Left lung (tissue), 10 donors: ENCODE measurements around the gene FBXL20. TPM values are rescaled to one million over a fixed set of nuclear protein-coding genes. Genes with fewer than 3 reads are reported as not detected.
A peak's percentile ranks its signal among the peaks of the same experiment; 100 is the strongest.

Source experiments
- ATAC-seq: fragments of 200-7000 bp; cut with Tn5 transposase; one replicate; pipeline ENCODE4 v1.9.1; 2020; ENCODE audit warnings: moderate library complexity
- DNase-seq, 4 donors: peaks; one replicate each; pipeline ENCODE4 v3.0.0-alpha.2; 2013 to 2020
- H3K27ac ChIP-seq, 2 donors: fragments of 200-600 bp; sonication (generic) in 1 of 2; one replicate each; pipeline versions ENCODE4 v1.5.0 to v1.8.0; 2020 to 2021
- H3K27me3 ChIP-seq, 2 donors: fragments of 200-600 bp; sonication (generic) in 1 of 2; one replicate each; pipeline versions ENCODE4 v1.5.0 to v1.8.0; 2020 to 2021
- H3K36me3 ChIP-seq, 2 donors: fragments of 200-600 bp; sonication (generic) in 1 of 2; one replicate each; pipeline versions ENCODE4 v1.5.0 to v1.8.0; 2020 to 2021
- H3K4me1 ChIP-seq, 2 donors: fragments of 200-600 bp; one replicate each; pipeline ENCODE4 v1.8.0; 2021
- H3K4me3 ChIP-seq, 2 donors: fragments of 200-600 bp; sonication (generic) in 1 of 2; one replicate each; pipeline versions ENCODE4 v1.5.0 to v1.8.0; 2020 to 2021; ENCODE audit warnings: mild to moderate bottlenecking in 1 of 2
- H3K9me3 ChIP-seq, 2 donors: fragments of 200-600 bp; sonication (generic) in 1 of 2; one replicate each; pipeline versions ENCODE4 v1.5.0 to v1.8.0; 2020 to 2021
- intact Hi-C, 2 donors: fragments of 100-400 bp; cut with DNase I; formaldehyde crosslinking; loops; one replicate each; pipeline versions ENCODE4 v1.11.2 to v1.14.2; 2022
- polyA plus RNA-seq, 6 donors: library from polyadenylated mRNA; unstranded; fragments of 120-200 nt; gene quantifications; one replicate each; pipeline ENCODE4 v1.2.1, GENCODE V29; 2013; ENCODE audit not compliant: insufficient read length in 6 of 6
- total RNA-seq, 2 donors: library from RNA; stranded (reverse); fragmentation: NEBNext Ultra II Directional; extraction: Animal tissue kit (Norgen Biotek cat#: 25700); gene quantifications; one replicate each; pipeline ENCODE4 v1.2.1, GENCODE V29; 2021
- TF ChIP-seq, protein P1 (sequence below), 2 donors: fragments of 200-600 bp; sonication (generic) in 1 of 2; IDR thresholded peaks; one replicate each; pipeline versions ENCODE4 v1.5.0 to v1.8.0; 2021; ENCODE audit warnings: antibody characterized with exemption in 2 of 2
- donor health status: DM: no; HTN: yes; CAD: no.
- donor health status: DM: no; HTN: no; CAD: no.

The FBXL20 gene
- total and polyA plus RNA-seq, 8 donors, result 14.1 to 27.3 (median 18.7) TPM

DNA sequence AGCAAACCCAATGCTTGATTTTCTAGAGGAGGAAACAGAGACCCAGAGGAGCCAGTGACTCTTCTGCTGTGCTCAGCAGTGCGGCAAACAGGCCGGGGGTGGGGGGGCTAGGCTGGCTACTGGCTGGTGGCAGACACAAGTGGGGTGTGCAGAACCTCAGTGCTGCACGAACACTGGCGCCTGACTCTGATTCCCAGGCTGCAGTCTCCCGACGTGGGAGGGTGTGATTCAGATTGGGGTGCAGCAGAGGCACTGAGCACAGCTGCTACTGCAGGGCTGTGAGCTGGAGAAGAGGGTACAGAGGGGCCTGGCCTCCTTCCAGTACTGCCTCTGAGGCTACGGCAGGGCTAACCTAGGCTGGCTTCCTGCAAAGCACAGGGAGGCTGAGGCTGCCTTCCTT lies 193.3 kb downstream of the FBXL20 start:
- DNase-seq, result peak in 2 of 4 donors; percentile 75 to 76
- peaks cover 4 to 29% of the 10 kb centered on the region in 2 donors for H3K36me3 ChIP-seq
- H3K4me1 ChIP-seq, result peaks cover 7 to 34% of the 10 kb centered on the region in 2 donors
- no peaks in the 10 kb centered on the region for H3K9me3 ChIP-seq
- no peak overlapping the region for H3K4me3 ChIP-seq
- ATAC-seq, result peak; percentile 51
- TF ChIP-seq, protein P1, sequence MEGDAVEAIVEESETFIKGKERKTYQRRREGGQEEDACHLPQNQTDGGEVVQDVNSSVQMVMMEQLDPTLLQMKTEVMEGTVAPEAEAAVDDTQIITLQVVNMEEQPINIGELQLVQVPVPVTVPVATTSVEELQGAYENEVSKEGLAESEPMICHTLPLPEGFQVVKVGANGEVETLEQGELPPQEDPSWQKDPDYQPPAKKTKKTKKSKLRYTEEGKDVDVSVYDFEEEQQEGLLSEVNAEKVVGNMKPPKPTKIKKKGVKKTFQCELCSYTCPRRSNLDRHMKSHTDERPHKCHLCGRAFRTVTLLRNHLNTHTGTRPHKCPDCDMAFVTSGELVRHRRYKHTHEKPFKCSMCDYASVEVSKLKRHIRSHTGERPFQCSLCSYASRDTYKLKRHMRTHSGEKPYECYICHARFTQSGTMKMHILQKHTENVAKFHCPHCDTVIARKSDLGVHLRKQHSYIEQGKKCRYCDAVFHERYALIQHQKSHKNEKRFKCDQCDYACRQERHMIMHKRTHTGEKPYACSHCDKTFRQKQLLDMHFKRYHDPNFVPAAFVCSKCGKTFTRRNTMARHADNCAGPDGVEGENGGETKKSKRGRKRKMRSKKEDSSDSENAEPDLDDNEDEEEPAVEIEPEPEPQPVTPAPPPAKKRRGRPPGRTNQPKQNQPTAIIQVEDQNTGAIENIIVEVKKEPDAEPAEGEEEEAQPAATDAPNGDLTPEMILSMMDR (IDR thresholded peaks at IDR 0.05), result no peak
- intact Hi-C loops, result no loop called here
- peak overlapping the region in 1 of 2 donors; percentile 83 for H3K27ac ChIP-seq
- H3K27me3 ChIP-seq, result peaks cover 0 to 30% of the 10 kb centered on the region in 2 donors

DNA sequence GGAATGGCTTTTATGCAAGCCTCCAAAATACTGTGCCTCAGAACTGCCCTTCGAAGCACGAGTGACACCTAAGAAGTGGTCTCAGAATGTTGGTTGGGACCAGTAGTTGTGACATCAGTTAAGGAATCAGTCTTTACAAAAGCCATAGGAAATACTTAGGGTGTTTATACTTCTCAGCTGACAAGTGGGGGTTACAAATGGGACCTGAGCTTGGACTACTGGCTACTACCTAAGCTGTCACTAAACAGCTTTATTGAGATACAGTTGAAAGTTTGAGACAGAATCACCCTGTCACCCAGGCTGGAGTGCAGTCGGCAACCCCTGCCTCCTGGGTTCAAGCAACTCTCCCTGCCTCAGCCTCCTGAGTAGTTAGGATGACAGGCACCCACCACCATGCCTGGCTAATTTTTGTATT lies 196.3 kb downstream of the FBXL20 start:
- Histone ChIP-seq H3K36me3 (peaks cover 4 to 49% of the 10 kb centered on the region in 2 donors), H3K9me3 (no peaks in the 10 kb centered on the region), H3K27me3 (peaks cover 0 to 14% of the 10 kb centered on the region in 2 donors), H3K4me3 (no peak overlapping the region), H3K4me1 (peaks cover 22 to 52% of the 10 kb centered on the region in 2 donors), H3K27ac (no peak overlapping the region)
- intact Hi-C loops, result no loop called here
- ATAC-seq, result no peak
- TF ChIP-seq, protein P1 (IDR thresholded peaks at IDR 0.05), result no peak
- DNase-seq, result peak in 1 of 4 donors; percentile 12

DNA sequence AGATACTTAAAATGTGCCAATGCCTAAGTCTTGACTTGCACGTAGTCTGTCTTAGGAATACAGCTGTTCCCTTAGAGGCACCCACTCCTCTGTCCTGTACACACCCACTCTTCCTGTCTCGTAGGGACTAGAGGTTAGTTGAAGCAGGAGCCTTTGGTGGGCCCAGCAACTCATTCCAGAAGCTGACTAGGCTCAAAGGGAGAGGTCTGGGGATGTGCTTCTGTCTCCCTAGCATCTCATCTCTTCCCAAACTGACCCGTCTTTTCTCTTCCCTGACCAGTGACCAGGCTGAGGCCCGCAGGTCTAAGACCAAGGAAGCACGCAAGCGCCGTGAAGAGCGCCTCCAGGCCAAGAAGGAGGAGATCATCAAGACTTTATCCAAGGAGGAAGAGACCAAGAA lies 197.2 kb downstream of the FBXL20 start:
- intact Hi-C loops, result no loop called here
- TF ChIP-seq, protein P1 (IDR thresholded peaks at IDR 0.05), result no peak
- Histone ChIP-seq H3K27ac (no peak overlapping the region), H3K4me3 (no peak overlapping the region), H3K4me1 (peaks cover 16 to 48% of the 10 kb centered on the region in 2 donors), H3K27me3 (peaks cover 0 to 6% of the 10 kb centered on the region in 2 donors), H3K36me3 (peaks cover 4 to 49% of the 10 kb centered on the region in 2 donors), H3K9me3 (no peaks in the 10 kb centered on the region)
- ATAC-seq, result no peak
- DNase-seq, result peak in 1 of 4 donors; percentile 9

Other genes starting within 250 kb of the FBXL20 start
- gene PLXDC1, start 250.0 kb downstream of the FBXL20 start, total RNA-seq, result 10 to 100 TPM in 1 of 2 donors, 1 to 10 TPM in 1; 4.1 to 11.9 TPM
- gene PLXDC1, start 250.0 kb downstream of the FBXL20 start, polyA plus RNA-seq, result 1 to 10 TPM; 5.0 to 7.4 (median 6.9) TPM
- not detected for gene ARL5C, start 235.5 kb downstream of the FBXL20 start, total RNA-seq
- gene ARL5C, start 235.5 kb downstream of the FBXL20 start, polyA plus RNA-seq, result under 1 TPM in 4 of 6 donors, not detected in 2; 0.34 to 0.69 (median 0.46) TPM
- 10 to 100 TPM; 23.8 to 31.4 TPM for gene CACNB1, start 204.0 kb downstream of the FBXL20 start, total RNA-seq
- gene CACNB1, start 204.0 kb downstream of the FBXL20 start, polyA plus RNA-seq, result 10 to 100 TPM in 4 of 6 donors, 1 to 10 TPM in 2; 9.4 to 14.4 (median 12.5) TPM
- gene RPL19, start 201.3 kb downstream of the FBXL20 start, total RNA-seq, result 1,000 to 10,000 TPM; 1,286 to 1,367 TPM
- gene RPL19, start 201.3 kb downstream of the FBXL20 start, polyA plus RNA-seq, result 1,000 to 10,000 TPM; 2,058 to 2,452 (median 2,131) TPM
- gene STAC2, start 175.7 kb downstream of the FBXL20 start, total RNA-seq, result under 1 TPM; 0.17 to 0.55 TPM
- gene STAC2, start 175.7 kb downstream of the FBXL20 start, polyA plus RNA-seq, result under 1 TPM; 0.14 to 0.41 (median 0.23) TPM
- gene MED1, start 49.6 kb upstream of the FBXL20 start, total RNA-seq, result 10 to 100 TPM; 32.1 to 35.4 TPM
- 10 to 100 TPM; 54.8 to 63.2 (median 57.0) TPM for gene MED1, start 49.6 kb upstream of the FBXL20 start, polyA plus RNA-seq
- 10 to 100 TPM; 43.9 to 53.9 TPM for gene CDK12, start 59.9 kb upstream of the FBXL20 start, total RNA-seq
- 10 to 100 TPM; 65.7 to 77.3 (median 70.7) TPM for gene CDK12, start 59.9 kb upstream of the FBXL20 start, polyA plus RNA-seq
- not detected for gene NEUROD2, start 206.3 kb upstream of the FBXL20 start, total RNA-seq
- gene NEUROD2, start 206.3 kb upstream of the FBXL20 start, polyA plus RNA-seq, result under 1 TPM; 0.03 to 0.11 (median 0.08) TPM
- gene PPP1R1B, start 225.3 kb upstream of the FBXL20 start, total RNA-seq, result 10 to 100 TPM; 10.6 to 29.7 TPM
- 10 to 100 TPM; 48.0 to 66.4 (median 57.6) TPM for gene PPP1R1B, start 225.3 kb upstream of the FBXL20 start, polyA plus RNA-seq
- gene STARD3, start 235.5 kb upstream of the FBXL20 start, total RNA-seq, result 10 to 100 TPM; 57.2 to 66.1 TPM
- gene STARD3, start 235.5 kb upstream of the FBXL20 start, polyA plus RNA-seq, result 10 to 100 TPM; 42.1 to 61.5 (median 53.5) TPM